HG03280 (cell line): ENCODE data around the gene SASS6.
"Not testable (repeated sequence)": the region's sequence is repeated elsewhere in the genome, so short reads cannot be mapped to it uniquely, and the experiment has no call there.

ENCODE experiments used
- ATAC-seq: cut with Tn5 transposase; IDR thresholded peaks from one replicate; pipeline ENCODE4 v1.9.1; 2021; ENCODE audit warnings: mild to moderate bottlenecking, moderate library complexity; ENCODE audit not compliant: unreplicated experiment

SASS6 gene

GRCh38 chr1:100050139-100050538 lies 82.6 kb downstream of the SASS6 start:
- ATAC-seq: no peak

GRCh38 chr1:100047235-100047708 lies 85.5 kb downstream of the SASS6 start:
- not testable (repeated sequence) for ATAC-seq

GRCh38 chr1:100045206-100045605 lies 87.5 kb downstream of the SASS6 start:
- no peak for ATAC-seq

- ATAC-seq: no peak
Observed at GRCh38 chr1:100039591-100039990, 93.1 kb downstream of the SASS6 start.

- peak; percentile 47 for ATAC-seq
Observed at GRCh38 chr1:100038660-100039287, 94.0 kb downstream of the SASS6 start.

- ATAC-seq: peak; percentile 84
Observed at GRCh38 chr1:100037927-100038659, 94.6 kb downstream of the SASS6 start.

GRCh38 chr1:100037656-100037926 lies 95.1 kb downstream of the SASS6 start:
- no peak for ATAC-seq

GRCh38 chr1:100036718-100037655 lies 95.7 kb downstream of the SASS6 start:
- peak; percentile 0 for ATAC-seq

GRCh38 chr1:100035214-100035613 lies 97.5 kb downstream of the SASS6 start:
- no peak for ATAC-seq

GRCh38 chr1:100034470-100034869 lies 98.3 kb downstream of the SASS6 start:
- ATAC-seq: no peak
